ENCODE measurements around the gene TRIM8. TPM values are rescaled to one million over a fixed set of nuclear protein-coding genes. Genes with fewer than 3 reads are reported as not detected.

Gene TRIM8
- total RNA-seq, 1 experiment from 2014 or later, result 91.6 TPM

DNA sequence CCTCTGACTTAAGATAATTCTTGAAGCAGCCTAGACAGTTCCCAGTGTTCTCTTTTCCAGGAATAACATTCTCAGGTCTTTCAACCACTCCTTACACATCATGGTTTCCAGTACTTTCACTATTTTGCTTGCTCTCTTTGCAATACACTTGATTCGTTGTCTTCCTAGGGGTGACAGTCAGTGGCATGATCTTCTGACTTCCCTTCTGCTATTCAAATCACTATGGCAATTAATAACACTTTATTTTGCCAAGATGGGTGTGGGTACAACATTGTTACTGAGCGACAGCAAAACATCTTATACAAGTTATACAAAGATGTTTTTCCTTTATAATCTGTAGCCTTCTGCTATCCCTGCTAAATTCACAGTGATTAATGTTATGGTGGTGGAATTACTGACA is 54.6 kb downstream of the TRIM8 start:
- Histone ChIP-seq H3K9me3 (ENCODE audit: control insufficient read depth in 1 of 2, insufficient read depth in 1 of 2, low read depth in 1 of 2, low read length in 2 of 2) (no peaks in the 10 kb centered on the region), H3K27ac (ENCODE audit: low read depth, low read length) (no peak overlapping the region), H3K4me3 (replicated peaks in 1 of 2; ENCODE audit: low read depth in 1 of 2, low read length in 2 of 2) (no peak overlapping the region), H3K9ac (ENCODE audit: low read length) (no peak overlapping the region), H3K36me3 (ENCODE audit: control insufficient read depth in 1 of 2, insufficient read depth in 2 of 2, low read length in 2 of 2) (peaks cover 0 to 8% of the 10 kb centered on the region in 2 experiments; a peak in 3 of 4 replicates), H3K27me3 (ENCODE audit: insufficient read depth, low read length) (no peaks in the 10 kb centered on the region), H4K20me1 (ENCODE audit: insufficient read depth) (no peaks in the 10 kb centered on the region), H3K4me2 (ENCODE audit: low read length) (no peak overlapping the region), H3K4me1 (ENCODE audit: control insufficient read depth in 1 of 2, insufficient read depth in 2 of 2, low read length in 2 of 2) (no peaks in the 10 kb centered on the region), H3K79me2 (ENCODE audit: insufficient read depth, low read length) (no peaks in the 10 kb centered on the region), H2AFZ (ENCODE audit: low read depth, low read length, poor library complexity, severe bottlenecking) (no peak overlapping the region), H3K9me2 (ENCODE audit: insufficient read depth) (no peaks in the 10 kb centered on the region)
- POLR2A ChIA-PET, result interaction anchor here (0.6 kb wide), 1 partner anchor 11 kb away, joined by 3 read pairs; no protein-coding TSS in a partner anchor
- RAD21 ChIA-PET (ENCODE audit: low non-redundant PET in 1 of 2, low total read pairs in 2 of 2, uncharacterized antibody in 2 of 2, unreplicated experiment in 2 of 2), result no interaction called here
- TF ChIP-seq EGR1 (IDR thresholded peaks at IDR 0.05; ENCODE audit: low read depth) (no peak), ZFX (IDR thresholded peaks at IDR 0.05) (no peak), CEBPB (IDR thresholded peaks at IDR 0.05; ENCODE audit: low read depth) (no peak), EZH2phosphoT487 (IDR thresholded peaks at IDR 0.05; ENCODE audit: borderline replicate concordance) (no peak)
- TF ChIP-seq, protein P1, sequence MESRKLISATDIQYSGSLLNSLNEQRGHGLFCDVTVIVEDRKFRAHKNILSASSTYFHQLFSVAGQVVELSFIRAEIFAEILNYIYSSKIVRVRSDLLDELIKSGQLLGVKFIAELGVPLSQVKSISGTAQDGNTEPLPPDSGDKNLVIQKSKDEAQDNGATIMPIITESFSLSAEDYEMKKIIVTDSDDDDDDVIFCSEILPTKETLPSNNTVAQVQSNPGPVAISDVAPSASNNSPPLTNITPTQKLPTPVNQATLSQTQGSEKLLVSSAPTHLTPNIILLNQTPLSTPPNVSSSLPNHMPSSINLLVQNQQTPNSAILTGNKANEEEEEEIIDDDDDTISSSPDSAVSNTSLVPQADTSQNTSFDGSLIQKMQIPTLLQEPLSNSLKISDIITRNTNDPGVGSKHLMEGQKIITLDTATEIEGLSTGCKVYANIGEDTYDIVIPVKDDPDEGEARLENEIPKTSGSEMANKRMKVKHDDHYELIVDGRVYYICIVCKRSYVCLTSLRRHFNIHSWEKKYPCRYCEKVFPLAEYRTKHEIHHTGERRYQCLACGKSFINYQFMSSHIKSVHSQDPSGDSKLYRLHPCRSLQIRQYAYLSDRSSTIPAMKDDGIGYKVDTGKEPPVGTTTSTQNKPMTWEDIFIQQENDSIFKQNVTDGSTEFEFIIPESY (IDR thresholded peaks at IDR 0.05; ENCODE audit: extremely low read depth, insufficient replicate concordance, low read length), result no peak
- intact Hi-C loops (cut with micrococcal nuclease), result no loop called here
- ATAC-seq, result no peak
- TSS peak; percentile 15 for BruUV-seq (replicated peaks)
- CTCF ChIA-PET, result no interaction called here
- DNase-seq (ENCODE audit: low read depth, low spot score), result no peak

DNA sequence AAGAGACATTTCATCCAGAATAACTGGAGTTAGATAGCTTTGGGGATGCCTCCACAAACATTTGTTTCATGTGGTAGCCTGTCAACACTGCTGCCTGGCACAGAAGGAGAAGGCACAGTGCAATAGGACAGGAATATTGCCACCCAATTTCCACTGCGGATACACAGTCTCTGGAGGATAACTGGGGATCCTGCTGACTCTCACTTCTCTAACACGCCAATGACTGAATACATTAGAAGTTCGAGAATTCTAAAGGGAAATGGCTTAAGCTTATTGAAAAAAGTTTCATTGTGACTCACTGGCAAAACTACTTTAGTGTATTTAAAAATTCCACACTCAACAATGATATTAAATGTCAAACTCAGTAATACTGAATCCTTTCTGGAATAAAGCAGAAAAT is 57.0 kb downstream of the TRIM8 start:
- no peaks in the 10 kb centered on the region for H3K79me2 ChIP-seq (ENCODE audit: insufficient read depth, low read length)
- no peak overlapping the region for H3K4me2 ChIP-seq (ENCODE audit: low read length)
- H3K4me1 ChIP-seq (ENCODE audit: control insufficient read depth in 1 of 2, insufficient read depth in 2 of 2, low read length in 2 of 2), result no peaks in the 10 kb centered on the region
- RAD21 ChIA-PET (ENCODE audit: low non-redundant PET in 1 of 2, low total read pairs in 2 of 2, uncharacterized antibody in 2 of 2, unreplicated experiment in 2 of 2), result no interaction called here
- POLR2A ChIA-PET, result no interaction called here
- no peak overlapping the region for H3K9ac ChIP-seq (ENCODE audit: low read length)
- no peaks in the 10 kb centered on the region for H3K9me3 ChIP-seq (ENCODE audit: control insufficient read depth in 1 of 2, insufficient read depth in 1 of 2, low read depth in 1 of 2, low read length in 2 of 2)
- peaks cover 0 to 8% of the 10 kb centered on the region in 2 experiments; a peak in 3 of 4 replicates for H3K36me3 ChIP-seq (ENCODE audit: control insufficient read depth in 1 of 2, insufficient read depth in 2 of 2, low read length in 2 of 2)
- TF ChIP-seq SRF (IDR thresholded peaks at IDR 0.05; ENCODE audit: low read depth) (no peak), ELF1 (IDR thresholded peaks at IDR 0.05; ENCODE audit: borderline replicate concordance, low read depth) (no peak), CBX3 (IDR thresholded peaks at IDR 0.05; ENCODE audit: low read depth) (no peak), JUND (IDR thresholded peaks at IDR 0.05) (no peak), EZH2phosphoT487 (IDR thresholded peaks at IDR 0.05; ENCODE audit: borderline replicate concordance) (no peak)
- TF ChIP-seq, protein P2, sequence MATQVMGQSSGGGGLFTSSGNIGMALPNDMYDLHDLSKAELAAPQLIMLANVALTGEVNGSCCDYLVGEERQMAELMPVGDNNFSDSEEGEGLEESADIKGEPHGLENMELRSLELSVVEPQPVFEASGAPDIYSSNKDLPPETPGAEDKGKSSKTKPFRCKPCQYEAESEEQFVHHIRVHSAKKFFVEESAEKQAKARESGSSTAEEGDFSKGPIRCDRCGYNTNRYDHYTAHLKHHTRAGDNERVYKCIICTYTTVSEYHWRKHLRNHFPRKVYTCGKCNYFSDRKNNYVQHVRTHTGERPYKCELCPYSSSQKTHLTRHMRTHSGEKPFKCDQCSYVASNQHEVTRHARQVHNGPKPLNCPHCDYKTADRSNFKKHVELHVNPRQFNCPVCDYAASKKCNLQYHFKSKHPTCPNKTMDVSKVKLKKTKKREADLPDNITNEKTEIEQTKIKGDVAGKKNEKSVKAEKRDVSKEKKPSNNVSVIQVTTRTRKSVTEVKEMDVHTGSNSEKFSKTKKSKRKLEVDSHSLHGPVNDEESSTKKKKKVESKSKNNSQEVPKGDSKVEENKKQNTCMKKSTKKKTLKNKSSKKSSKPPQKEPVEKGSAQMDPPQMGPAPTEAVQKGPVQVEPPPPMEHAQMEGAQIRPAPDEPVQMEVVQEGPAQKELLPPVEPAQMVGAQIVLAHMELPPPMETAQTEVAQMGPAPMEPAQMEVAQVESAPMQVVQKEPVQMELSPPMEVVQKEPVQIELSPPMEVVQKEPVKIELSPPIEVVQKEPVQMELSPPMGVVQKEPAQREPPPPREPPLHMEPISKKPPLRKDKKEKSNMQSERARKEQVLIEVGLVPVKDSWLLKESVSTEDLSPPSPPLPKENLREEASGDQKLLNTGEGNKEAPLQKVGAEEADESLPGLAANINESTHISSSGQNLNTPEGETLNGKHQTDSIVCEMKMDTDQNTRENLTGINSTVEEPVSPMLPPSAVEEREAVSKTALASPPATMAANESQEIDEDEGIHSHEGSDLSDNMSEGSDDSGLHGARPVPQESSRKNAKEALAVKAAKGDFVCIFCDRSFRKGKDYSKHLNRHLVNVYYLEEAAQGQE (IDR thresholded peaks at IDR 0.05; ENCODE audit: low read depth), result no peak
- TF ChIP-seq, protein P1 (IDR thresholded peaks at IDR 0.05; ENCODE audit: extremely low read depth, insufficient replicate concordance, low read length), result no peak
- no peak overlapping the region for H3K4me3 ChIP-seq (replicated peaks in 1 of 2; ENCODE audit: low read depth in 1 of 2, low read length in 2 of 2)
- no peaks in the 10 kb centered on the region for H3K27me3 ChIP-seq (ENCODE audit: insufficient read depth, low read length)
- no peaks in the 10 kb centered on the region for H4K20me1 ChIP-seq (ENCODE audit: insufficient read depth)
- H3K9me2 ChIP-seq (ENCODE audit: insufficient read depth), result no peaks in the 10 kb centered on the region
- DNase-seq (ENCODE audit: low read depth, low spot score) (no peak), ATAC-seq (no peak)
- no TSS peak for BruUV-seq (replicated peaks)
- intact Hi-C loops (cut with micrococcal nuclease), result no loop called here
- CTCF ChIA-PET, result no interaction called here
- H2AFZ ChIP-seq (ENCODE audit: low read depth, low read length, poor library complexity, severe bottlenecking), result no peak overlapping the region
- no peak overlapping the region for H3K27ac ChIP-seq (ENCODE audit: low read depth, low read length)
